ENCODE measurements around the gene FCN2. TPM values are rescaled to one million over a fixed set of nuclear protein-coding genes. Genes with fewer than 3 reads are reported as not detected.

The FCN2 gene
- total and polyA plus RNA-seq, 9 of the 15 experiments (the other 6 are each of a cell fraction or from before 2014, with no cell fraction given): not detected

DNA sequence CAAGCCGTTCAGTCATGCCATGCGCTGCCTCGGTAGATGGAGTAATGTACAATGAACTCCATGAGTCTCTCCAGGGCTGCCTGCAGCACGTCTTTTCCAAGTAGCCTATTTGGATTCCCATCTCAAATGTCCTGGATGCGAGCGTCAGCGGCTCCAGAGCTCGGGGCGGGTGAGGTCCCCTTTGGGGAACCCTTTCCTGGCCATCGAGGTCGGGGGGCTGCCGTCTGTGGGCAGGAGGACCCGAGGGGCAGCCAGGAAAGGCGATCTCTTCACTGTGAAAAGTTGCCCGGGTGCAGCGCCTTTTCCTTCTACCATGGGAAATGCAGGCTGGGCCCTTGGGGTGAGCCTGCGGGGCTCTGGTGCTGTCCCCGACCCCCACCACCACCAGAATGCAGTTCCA, 36.9 kb upstream of the FCN2 start (continued):
- TF ChIP-seq, protein P1, sequence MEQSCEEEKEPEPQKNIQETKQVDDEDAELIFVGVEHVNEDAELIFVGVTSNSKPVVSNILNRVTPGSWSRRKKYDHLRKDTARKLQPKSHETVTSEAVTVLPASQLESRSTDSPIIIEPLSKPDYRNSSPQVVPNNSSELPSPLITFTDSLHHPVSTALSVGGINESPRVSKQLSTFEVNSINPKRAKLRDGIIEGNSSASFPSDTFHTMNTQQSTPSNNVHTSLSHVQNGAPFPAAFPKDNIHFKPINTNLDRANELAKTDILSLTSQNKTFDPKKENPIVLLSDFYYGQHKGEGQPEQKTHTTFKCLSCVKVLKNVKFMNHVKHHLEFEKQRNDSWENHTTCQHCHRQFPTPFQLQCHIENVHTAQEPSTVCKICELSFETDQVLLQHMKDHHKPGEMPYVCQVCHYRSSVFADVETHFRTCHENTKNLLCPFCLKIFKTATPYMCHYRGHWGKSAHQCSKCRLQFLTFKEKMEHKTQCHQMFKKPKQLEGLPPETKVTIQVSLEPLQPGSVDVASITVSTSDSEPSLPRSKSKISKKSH (CRISPR knock-in tag; IDR thresholded peaks at IDR 0.05): no peak
- TF ChIP-seq, protein P2, sequence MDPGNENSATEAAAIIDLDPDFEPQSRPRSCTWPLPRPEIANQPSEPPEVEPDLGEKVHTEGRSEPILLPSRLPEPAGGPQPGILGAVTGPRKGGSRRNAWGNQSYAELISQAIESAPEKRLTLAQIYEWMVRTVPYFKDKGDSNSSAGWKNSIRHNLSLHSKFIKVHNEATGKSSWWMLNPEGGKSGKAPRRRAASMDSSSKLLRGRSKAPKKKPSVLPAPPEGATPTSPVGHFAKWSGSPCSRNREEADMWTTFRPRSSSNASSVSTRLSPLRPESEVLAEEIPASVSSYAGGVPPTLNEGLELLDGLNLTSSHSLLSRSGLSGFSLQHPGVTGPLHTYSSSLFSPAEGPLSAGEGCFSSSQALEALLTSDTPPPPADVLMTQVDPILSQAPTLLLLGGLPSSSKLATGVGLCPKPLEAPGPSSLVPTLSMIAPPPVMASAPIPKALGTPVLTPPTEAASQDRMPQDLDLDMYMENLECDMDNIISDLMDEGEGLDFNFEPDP (CRISPR knock-in tag; IDR thresholded peaks at IDR 0.05): no peak
- TF ChIP-seq, protein P3, sequence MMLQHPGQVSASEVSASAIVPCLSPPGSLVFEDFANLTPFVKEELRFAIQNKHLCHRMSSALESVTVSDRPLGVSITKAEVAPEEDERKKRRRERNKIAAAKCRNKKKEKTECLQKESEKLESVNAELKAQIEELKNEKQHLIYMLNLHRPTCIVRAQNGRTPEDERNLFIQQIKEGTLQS (IDR thresholded peaks at IDR 0.05): no peak
- TF ChIP-seq, protein P3 (CRISPR knock-in tag; conservative IDR thresholded peaks at IDR 0.05): no peak
- TF ChIP-seq RBM14 (IDR thresholded peaks at IDR 0.05; ENCODE audit: borderline replicate concordance, insufficient read depth, low read depth, low read length): no peak

DNA sequence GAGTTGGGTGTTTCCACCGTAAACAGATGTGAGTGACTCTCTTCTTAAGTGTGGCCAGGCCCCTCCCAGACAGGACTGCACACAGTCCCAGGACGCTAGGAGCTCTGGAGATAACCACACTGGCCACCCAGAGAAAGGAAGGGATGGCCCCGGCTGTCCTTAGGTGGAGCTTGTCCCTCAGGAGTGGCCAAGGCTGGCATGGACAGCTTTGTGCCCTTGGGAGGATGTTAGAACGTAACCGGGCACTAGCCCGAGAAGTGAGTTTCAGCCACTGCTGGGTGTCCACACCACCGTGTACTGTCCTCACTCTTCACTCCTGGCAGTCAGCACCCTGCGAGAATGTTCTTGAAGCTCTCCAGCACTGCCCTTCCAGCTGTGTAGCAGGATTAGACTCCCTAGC, 35.8 kb upstream of the FCN2 start:
- POLR2A ChIA-PET: interaction anchor here (0.6 to 0.7 kb wide), 2 partner anchors 72 to 623 kb away, joined by 3 to 4 read pairs; no protein-coding TSS in a partner anchor
- under 1% methylated on average over 8 of the region's 8 CpGs for WGBS (ENCODE audit: insufficient coverage, low coverage, missing lambda C conversion rate)
- no peak for DNase-seq (ENCODE audit: extremely low read depth in 1 of 4, low spot score in 3 of 4)
- Histone ChIP-seq H4K20me1 (replicated peaks; ENCODE audit: control insufficient read depth, insufficient read depth, low read length) (peaks cover 2% of the 10 kb centered on the region), H3K27ac (ENCODE audit: extremely low read depth, low read depth, low read length) (no peak overlapping the region), H3K9ac (ENCODE audit: insufficient read depth in 1 of 2, low read depth in 2 of 2, low read length in 2 of 2) (0 out of 4 replicates have a peak overlapping the region, but pooled peaks of 1 of the 2 experiments have one; percentile 17), H3K36me3 (ENCODE audit: control insufficient read depth, insufficient read depth, low read length) (no peaks in the 10 kb centered on the region), H3K4me3 (no peak overlapping the region), H3K9me3 (replicated peaks; ENCODE audit: control insufficient read depth, insufficient read depth, low read depth, low read length) (no peaks in the 10 kb centered on the region), H3K79me2 (ENCODE audit: control insufficient read depth, insufficient read depth, low read length) (no peaks in the 10 kb centered on the region), H2AFZ (ENCODE audit: low read depth, low read length) (no peak overlapping the region), H3K9me1 (ENCODE audit: control insufficient read depth, insufficient read depth, low read length) (no peaks in the 10 kb centered on the region), H3K27me3 (ENCODE audit: control insufficient read depth in 2 of 2, insufficient read depth in 2 of 2, low read length in 2 of 2) (peaks cover 0 to 38% of the 10 kb centered on the region in 2 experiments; a peak in 4 of 5 replicates), H3K4me2 (ENCODE audit: insufficient read depth, low read length) (no peak overlapping the region), H3K4me1 (replicated peaks in 1 of 2; ENCODE audit: control insufficient read depth in 2 of 2, insufficient read depth in 2 of 2, low read length in 2 of 2) (peaks cover 0 to 4% of the 10 kb centered on the region in 2 experiments; a peak in 1 of 5 replicates)
- no peak for ATAC-seq
- intact Hi-C loops (cut with micrococcal nuclease) (no loop called here), in situ Hi-C loops (cut with MboI) (no loop called here)
- no peak for FAIRE-seq
- CTCF ChIA-PET (ENCODE audit: low intra/inter-chr PET ratio): no interaction called here
- BruUV-seq (replicated peaks): no TSS peak
- TF ChIP-seq MEF2D (tag; conservative IDR thresholded peaks at IDR 0.05; ENCODE audit: low read depth) (no peak), HEY1 (CRISPR knock-in tag; IDR thresholded peaks at IDR 0.05; ENCODE audit: borderline replicate concordance) (no peak), SMAD3 (CRISPR knock-in tag; conservative IDR thresholded peaks at IDR 0.05) (no peak), CBFA2T2 (conservative IDR thresholded peaks at IDR 0.05) (no peak), DDX20 (tag; IDR thresholded peaks at IDR 0.05; ENCODE audit: low read depth) (no peak)
- TF ChIP-seq, protein P4, sequence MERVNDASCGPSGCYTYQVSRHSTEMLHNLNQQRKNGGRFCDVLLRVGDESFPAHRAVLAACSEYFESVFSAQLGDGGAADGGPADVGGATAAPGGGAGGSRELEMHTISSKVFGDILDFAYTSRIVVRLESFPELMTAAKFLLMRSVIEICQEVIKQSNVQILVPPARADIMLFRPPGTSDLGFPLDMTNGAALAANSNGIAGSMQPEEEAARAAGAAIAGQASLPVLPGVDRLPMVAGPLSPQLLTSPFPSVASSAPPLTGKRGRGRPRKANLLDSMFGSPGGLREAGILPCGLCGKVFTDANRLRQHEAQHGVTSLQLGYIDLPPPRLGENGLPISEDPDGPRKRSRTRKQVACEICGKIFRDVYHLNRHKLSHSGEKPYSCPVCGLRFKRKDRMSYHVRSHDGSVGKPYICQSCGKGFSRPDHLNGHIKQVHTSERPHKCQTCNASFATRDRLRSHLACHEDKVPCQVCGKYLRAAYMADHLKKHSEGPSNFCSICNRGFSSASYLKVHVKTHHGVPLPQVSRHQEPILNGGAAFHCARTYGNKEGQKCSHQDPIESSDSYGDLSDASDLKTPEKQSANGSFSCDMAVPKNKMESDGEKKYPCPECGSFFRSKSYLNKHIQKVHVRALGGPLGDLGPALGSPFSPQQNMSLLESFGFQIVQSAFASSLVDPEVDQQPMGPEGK (CRISPR knock-in tag; IDR thresholded peaks at IDR 0.05; ENCODE audit: borderline replicate concordance): no peak
- TF ChIP-seq, protein P5, sequence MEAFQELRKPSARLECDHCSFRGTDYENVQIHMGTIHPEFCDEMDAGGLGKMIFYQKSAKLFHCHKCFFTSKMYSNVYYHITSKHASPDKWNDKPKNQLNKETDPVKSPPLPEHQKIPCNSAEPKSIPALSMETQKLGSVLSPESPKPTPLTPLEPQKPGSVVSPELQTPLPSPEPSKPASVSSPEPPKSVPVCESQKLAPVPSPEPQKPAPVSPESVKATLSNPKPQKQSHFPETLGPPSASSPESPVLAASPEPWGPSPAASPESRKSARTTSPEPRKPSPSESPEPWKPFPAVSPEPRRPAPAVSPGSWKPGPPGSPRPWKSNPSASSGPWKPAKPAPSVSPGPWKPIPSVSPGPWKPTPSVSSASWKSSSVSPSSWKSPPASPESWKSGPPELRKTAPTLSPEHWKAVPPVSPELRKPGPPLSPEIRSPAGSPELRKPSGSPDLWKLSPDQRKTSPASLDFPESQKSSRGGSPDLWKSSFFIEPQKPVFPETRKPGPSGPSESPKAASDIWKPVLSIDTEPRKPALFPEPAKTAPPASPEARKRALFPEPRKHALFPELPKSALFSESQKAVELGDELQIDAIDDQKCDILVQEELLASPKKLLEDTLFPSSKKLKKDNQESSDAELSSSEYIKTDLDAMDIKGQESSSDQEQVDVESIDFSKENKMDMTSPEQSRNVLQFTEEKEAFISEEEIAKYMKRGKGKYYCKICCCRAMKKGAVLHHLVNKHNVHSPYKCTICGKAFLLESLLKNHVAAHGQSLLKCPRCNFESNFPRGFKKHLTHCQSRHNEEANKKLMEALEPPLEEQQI (IDR thresholded peaks at IDR 0.05): no peak

Data from K562 (cell line).